ENCODE measurements around the gene LSAMP. TPM values are rescaled to one million over a fixed set of nuclear protein-coding genes. Genes with fewer than 3 reads are reported as not detected.

Gene LSAMP
- total and polyA plus RNA-seq, 9 of the 15 experiments (the other 6 are each of a cell fraction or from before 2014, with no cell fraction given): 0.09 to 0.11 TPM; not detected in 7

DNA sequence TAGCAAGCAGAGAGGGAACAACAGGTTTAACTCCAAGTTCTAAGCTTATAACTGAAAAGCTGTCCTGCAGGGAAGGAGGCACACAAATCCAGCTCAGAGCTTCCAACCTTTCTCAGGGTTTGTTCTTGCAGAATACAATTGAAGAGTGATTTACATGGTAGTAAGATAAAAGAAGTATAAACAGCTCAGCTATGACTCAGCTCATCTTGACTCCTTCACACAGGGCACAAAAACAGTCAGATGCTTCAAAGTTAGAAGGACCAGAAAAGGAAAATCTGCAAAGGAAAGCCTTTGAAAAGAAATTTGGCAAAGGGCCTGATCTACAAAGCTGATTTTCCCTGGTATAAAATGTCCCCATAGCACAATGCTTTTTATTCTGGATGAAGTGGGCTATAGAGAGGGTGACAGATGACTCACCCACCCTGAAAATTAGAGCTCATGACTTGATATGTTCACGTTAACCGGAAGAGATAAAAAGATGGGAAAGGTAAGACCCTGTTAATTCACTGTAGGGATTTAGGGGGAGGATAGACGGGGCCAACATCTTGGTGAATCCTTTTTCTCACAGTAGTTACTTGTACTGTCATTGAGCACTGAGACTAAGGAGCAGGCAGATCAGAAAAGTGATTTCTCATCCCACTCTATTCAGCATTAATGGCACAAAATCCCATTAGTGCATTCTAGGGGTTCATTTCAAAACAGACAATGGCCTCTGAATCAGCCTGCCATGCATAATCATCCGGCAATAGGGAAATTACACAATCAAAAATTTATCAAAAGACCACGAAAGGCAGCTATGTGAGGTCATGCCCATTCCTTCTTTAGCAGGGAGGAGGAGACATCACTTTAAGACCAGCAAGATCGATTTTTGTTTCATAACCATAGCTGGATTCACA is 678.5 kb downstream of the LSAMP start (continued):
- TF ChIP-seq, protein P1, sequence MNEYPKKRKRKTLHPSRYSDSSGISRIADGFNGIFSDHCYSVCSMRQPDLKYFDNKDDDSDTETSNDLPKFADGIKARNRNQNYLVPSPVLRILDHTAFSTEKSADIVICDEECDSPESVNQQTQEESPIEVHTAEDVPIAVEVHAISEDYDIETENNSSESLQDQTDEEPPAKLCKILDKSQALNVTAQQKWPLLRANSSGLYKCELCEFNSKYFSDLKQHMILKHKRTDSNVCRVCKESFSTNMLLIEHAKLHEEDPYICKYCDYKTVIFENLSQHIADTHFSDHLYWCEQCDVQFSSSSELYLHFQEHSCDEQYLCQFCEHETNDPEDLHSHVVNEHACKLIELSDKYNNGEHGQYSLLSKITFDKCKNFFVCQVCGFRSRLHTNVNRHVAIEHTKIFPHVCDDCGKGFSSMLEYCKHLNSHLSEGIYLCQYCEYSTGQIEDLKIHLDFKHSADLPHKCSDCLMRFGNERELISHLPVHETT (CRISPR knock-in tag; conservative IDR thresholded peaks at IDR 0.05 in 1 of 2, IDR thresholded peaks at IDR 0.05 in 1 of 2): no peak
- no peak for TF ChIP-seq ZFP30 (CRISPR knock-in tag; IDR thresholded peaks at IDR 0.05; ENCODE audit: borderline replicate concordance)
- peak; percentile 64; the same call in 1 of the 2 replicates for TF ChIP-seq MAFG (tag; conservative IDR thresholded peaks at IDR 0.05)
- TF ChIP-seq HEY1 (CRISPR knock-in tag; IDR thresholded peaks at IDR 0.05; ENCODE audit: borderline replicate concordance): no peak

GRCh38 chr3:115761927-115762305 is 683.4 kb downstream of the LSAMP start:
- BruUV-seq (replicated peaks): no TSS peak
- no peaks in the 10 kb centered on the region for H4K20me1 ChIP-seq (replicated peaks; ENCODE audit: control insufficient read depth, insufficient read depth, low read length)
- DNase-seq (ENCODE audit: extremely low read depth in 1 of 4, low spot score in 3 of 4): no peak
- H3K4me2 ChIP-seq (ENCODE audit: insufficient read depth, low read length): no peak overlapping the region
- H3K9ac ChIP-seq (ENCODE audit: insufficient read depth in 1 of 2, low read depth in 2 of 2, low read length in 2 of 2): no peak overlapping the region
- no peak for TF ChIP-seq ZKSCAN3 (CRISPR knock-in tag; IDR thresholded peaks at IDR 0.05)
- 0 out of 2 replicates have a peak, but pooled peaks have one; percentile 28 for TF ChIP-seq PKNOX1 (IDR thresholded peaks at IDR 0.05)
- FAIRE-seq: no peak
- peaks cover 0 to 6% of the 10 kb centered on the region in 2 experiments; a peak in 2 of 5 replicates for H3K4me1 ChIP-seq (replicated peaks in 1 of 2; ENCODE audit: control insufficient read depth in 2 of 2, insufficient read depth in 2 of 2, low read length in 2 of 2)
- H3K27me3 ChIP-seq (ENCODE audit: control insufficient read depth in 2 of 2, insufficient read depth in 2 of 2, low read length in 2 of 2): no peaks in the 10 kb centered on the region
- ChIA-PET POLR2A (interaction anchor here (1.0 kb wide), 1 partner anchor 73 kb away, joined by 3 read pairs; no protein-coding TSS in a partner anchor), CTCF (ENCODE audit: low intra/inter-chr PET ratio) (interaction anchor here (0.6 to 0.7 kb wide), 2 partner anchors 347 to 412 kb away, joined by 3 to 4 read pairs; no protein-coding TSS in a partner anchor)
- no peak overlapping the region for H2AFZ ChIP-seq (ENCODE audit: low read depth, low read length)
- no peaks in the 10 kb centered on the region for H3K79me2 ChIP-seq (ENCODE audit: control insufficient read depth, insufficient read depth, low read length)
- H3K36me3 ChIP-seq (ENCODE audit: control insufficient read depth, insufficient read depth, low read length): no peaks in the 10 kb centered on the region
- intact Hi-C loops (cut with micrococcal nuclease) (no loop called here), in situ Hi-C loops (cut with MboI) (no loop called here)
- no peaks in the 10 kb centered on the region for H3K9me1 ChIP-seq (ENCODE audit: control insufficient read depth, insufficient read depth, low read length)
- ATAC-seq: no peak
- H3K27ac ChIP-seq (ENCODE audit: extremely low read depth, low read depth, low read length): no peak overlapping the region
- no peak overlapping the region for H3K4me3 ChIP-seq
- H3K9me3 ChIP-seq (replicated peaks; ENCODE audit: control insufficient read depth, insufficient read depth, low read depth, low read length): no peaks in the 10 kb centered on the region
